ENCODE results near the gene TNP2. TPM values are rescaled to one million over a fixed set of nuclear protein-coding genes. Genes with fewer than 3 reads are reported as not detected.

Gene TNP2
- polyA plus RNA-seq, 1 donor = not detected

GRCh38 chr16:11240636-11241473 is 28.3 kb downstream of the TNP2 start:
- DNase-seq (ENCODE audit: low read depth) = no peak

DNA sequence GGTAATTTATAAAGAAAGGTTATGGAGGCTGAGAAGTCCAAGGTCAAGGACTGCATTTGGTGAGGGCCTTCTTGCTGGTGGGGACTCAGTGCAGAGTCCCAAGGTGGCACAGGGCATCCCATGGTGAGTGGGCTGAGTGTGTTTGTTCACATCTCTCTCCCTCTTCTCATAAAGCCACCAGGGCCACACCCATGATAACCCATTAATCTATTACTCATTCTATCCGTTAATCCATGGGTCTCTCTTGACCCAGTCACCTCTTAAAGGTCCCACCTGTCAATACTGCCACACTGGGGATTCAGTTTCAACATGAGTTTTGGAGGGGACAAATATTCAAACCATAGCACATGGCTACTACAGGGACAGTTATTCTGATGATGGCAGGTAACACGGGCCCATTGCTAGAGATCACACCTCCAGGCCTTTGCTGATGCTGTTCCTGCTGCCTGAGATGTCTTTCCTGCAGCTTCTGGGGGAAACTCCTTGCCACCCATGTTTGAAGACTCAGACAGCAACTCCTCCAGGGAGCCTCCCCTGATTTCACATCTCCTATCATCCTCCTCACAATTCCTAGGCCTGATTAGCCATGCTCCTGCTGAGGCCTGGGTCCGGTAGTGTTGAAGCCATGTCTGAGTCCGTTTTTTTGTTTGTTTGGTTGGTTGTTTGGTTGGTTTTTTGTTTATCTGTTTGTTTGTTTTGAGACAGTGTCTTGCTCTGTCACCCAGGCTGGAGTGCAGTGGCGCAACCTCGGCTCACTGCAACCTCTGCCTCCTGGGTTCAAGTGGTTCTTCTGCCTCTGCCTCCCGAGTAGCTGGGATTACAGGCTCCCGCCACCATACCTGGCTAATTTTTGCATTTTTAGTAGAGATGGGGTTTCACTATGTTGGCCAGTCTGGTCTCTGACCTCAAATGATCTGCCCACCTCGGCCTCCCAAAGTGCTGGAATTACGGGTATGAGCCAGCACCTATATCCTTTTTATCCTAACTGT is 29.2 kb downstream of the TNP2 start:
- no peak for DNase-seq (ENCODE audit: low read depth)

DNA sequence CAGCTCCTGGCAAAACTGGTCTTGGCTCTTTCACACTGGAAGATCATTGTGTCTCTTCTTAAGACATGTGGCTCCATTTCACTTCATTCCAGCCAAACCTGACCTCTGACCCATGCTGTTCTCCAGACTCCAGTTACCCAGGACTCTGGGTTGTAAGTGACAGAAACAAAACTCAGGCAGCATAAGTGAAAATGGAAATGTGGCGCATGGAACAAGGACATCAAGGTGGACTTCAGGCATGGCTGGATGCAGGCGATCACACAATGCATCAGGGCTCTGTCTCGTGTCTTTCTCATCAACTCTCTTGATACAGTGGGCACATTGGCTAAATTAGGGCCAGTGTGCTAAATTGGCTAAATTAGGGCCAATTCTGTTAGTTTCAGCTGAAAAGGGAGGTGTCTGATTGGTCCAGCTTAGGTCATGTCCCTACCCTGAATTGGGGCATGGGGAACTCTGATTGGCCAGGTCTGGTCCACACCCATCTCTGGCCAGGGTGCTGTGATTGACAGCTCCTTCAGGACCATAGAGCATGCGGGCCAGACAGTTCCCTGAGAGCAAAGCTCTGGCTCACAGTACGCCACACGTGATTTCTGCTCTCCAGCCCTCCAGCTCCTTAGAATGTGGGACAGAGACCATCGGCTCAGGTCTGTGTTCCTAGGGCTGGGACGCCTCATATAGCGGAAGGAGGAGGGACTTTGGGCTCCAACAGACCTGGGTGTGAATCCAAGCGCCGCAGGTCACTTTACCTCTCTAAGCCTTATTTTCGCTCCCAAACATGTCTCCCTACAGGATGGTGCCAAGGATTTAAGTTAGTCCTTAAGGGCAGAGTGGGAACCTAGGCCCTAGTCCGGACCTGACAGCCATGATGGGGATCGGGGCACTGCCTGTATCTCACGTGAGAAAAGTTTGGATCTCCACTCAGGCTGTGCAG is 30.6 kb downstream of the TNP2 start:
- DNase-seq (ENCODE audit: low read depth) = no peak

DNA sequence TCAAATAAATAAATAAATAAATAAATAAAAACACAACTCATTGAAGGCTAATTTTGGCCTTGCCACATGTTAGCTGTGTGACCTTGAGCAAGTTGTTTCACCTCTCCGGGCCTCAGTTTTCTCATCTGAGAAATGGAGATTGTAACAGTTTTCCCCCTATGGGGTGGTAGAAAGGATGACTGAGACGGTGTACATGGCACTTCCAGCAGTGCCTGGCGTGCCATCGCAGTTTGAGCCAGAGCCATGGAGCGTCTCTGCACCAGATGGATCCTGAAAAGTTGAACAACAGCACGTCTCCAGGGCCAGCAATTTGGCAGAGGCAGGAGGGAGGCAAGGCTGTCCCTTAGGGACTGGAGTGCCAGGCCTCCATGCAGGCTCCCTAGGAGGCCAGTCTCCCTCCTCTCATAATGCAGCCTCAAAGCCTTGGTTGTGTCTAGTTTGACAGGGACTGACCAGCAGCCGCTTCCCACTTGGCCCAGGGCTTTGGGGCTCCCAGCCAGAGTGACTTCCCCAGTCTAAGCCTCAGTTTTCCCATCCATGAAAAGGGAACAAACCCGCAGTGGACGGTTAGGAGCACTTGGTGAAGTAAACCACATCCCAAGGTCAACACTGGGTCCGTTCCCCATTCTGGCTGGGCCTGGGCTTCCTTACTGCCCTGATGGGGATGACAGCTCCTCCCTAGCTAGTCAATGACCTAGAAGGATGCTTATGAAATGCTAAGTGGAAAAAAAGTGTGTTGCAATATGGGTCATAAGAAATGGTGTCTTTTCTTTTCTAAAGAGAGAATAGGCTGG is 32.5 kb downstream of the TNP2 start:
- DNase-seq (ENCODE audit: low read depth) = no peak

GRCh38 chr16:11235703-11235991 is 33.5 kb downstream of the TNP2 start:
- no peak for DNase-seq (ENCODE audit: low read depth)

DNA sequence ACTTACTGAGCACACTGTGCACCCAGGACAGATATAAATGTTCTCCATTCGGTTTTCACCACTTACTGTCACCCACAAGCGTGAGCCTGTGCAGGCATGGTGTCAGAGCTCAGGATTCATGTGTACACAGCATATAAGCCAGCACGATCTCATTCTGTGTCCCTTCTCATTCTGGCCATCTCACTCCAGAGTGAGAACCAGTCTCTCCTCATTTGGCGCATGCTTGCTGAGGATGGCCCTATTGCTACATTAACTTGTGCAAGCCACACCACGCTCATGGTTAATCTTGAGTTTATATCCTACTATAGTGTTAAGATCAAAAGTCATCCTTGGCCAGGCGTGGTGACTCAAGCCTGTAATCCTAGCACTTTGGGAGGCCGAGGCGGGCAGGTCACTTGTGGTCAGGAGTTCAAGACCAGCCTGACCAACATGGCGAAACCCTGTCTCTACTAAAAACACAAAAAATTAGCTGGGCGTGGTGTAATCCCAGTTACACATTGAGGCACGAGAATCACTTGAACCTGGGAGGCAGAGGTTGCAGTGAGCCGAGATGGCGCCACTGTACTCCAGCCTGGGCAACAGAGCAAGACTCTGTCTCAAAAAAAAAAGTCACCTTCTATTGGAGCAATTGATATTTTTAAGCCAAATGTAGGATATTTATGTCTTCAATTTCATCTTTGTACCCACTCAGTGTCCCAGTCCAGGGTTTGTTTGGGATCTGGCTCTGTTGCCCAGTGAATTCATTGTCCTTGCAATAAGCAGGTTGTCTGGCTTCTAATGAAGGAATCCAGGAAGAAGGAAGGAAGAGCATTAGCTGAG is 34.0 kb downstream of the TNP2 start:
- DNase-seq (ENCODE audit: low read depth) = no peak

- no peak for DNase-seq (ENCODE audit: low read depth)
These were observed 35.3 kb downstream of the TNP2 start for GRCh38 chr16:11233727-11234376.

- no peak for DNase-seq (ENCODE audit: low read depth)
These were observed 36.0 kb downstream of the TNP2 start for GRCh38 chr16:11232852-11233726.

DNA sequence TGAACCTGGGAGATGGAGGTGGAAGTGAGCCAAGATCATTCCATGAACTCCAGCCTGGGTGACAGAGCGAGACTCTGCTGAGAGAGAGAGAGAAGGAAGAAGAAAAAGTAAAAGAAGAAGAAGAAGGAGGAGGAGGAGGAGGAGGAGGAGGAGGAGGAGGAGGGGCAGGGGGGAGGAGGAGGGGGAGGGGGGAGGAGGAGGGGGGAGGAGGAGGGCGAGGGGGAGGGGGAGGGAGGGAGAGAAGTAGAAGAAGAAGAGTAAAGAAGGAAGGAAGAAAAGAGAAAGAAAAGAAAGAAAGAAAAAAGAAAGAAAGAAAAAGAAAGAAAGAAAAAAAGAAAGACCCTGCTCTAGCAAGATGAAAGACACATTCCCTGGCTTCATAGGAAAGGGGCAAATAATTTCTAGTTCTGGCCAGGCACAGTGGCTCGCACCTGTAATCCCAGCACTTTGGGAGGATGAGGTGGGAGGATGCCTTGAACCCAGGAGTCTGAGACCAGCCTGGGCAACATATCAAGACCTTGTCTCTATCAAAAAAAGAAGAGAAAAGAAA is 36.7 kb downstream of the TNP2 start:
- no peak for DNase-seq (ENCODE audit: low read depth)

DNA sequence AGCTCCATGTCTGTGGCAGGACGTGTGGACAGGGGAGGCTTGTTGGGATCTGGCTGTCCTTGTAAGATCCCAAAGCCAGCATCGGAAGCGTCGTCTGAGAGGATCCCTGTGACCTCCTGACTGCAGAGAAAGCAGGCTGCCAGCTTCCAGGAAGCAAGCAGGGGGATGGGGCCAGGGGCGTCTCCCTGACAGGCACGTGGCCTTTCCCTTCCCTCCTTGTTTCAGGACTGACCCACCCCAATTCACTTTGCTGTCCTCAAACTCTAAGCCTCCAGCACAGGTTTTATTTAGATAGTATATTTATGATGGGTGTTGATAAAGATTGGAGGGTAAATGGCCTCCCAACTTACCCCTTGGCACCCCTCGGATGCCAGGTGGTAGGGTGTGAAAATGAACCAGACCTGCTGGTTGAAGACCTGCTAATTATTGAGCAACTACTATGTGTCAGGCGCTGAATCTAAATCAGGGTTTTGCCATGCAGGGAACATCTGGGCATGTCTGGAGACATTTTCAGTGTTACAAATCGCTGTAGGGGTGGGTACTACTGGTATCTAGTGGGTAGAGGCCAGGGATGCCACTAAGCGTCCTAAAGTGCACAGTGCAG is 37.7 kb downstream of the TNP2 start:
- DNase-seq (ENCODE audit: low read depth) = no peak

- no peak for DNase-seq (ENCODE audit: low read depth)
These were observed 39.2 kb downstream of the TNP2 start for GRCh38 chr16:11229906-11230305.

DNA sequence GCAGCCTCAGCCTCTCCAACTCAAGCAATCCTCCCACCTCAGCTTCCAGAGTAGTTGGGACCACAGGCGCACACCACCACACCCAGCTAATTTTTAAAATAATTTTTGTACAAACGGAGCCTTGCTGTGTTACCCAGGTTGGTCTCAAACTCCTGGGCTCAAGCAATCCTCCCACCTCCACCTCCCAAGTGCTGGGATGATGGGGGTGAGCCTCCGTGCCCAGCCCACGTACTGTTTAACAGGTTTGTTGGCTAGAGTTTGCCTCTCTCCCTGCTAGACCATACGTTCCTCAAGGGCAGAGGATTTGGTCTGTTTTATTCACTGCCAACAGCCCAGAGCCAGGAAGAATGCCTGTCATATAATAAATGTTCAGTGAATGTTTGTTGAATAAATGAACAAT is 39.7 kb downstream of the TNP2 start:
- DNase-seq (ENCODE audit: low read depth) = no peak

DNA sequence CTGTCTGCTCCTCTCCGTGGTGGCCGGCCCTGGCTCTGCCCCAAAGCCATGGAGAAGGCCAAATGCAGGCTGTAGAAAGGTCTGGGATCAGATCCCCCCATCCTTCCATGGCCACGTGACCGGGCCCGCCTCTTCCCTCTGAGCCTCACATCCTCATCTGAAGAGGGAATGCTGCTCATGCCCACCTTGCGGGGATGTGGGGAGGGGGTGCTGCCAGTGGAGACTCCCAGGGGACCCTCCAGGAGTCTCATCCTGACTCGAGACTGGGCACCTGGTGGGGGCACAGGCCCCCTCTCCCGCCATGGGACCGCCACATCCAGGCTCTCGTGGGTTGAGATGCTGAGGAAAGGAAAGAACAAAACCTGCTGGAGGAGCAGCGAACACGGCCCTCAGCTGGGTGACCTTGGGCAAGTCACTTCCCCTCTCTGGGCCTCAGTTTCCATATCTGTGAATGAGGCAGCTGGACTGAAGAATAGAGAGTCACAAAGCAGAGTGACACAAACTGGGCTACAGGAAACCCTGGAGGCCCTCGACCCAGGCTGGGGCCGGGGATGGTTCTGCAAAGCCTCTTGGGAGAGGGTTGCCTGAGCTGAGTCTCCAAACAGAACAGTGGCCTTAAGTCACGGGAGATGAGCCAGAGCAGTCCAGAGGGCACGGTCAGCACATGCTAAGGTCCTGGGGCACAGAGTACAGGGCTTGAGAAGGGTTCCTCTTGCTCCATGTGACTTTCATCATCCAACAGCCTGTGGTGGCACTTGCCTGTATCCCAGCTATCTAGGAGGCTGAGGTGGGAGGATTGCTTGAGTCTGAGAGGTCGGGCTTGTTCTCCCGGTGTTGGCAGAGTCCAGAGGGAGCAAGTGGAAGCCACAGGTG is 43.2 kb downstream of the TNP2 start:
- no peak for DNase-seq (ENCODE audit: low read depth)

DNA sequence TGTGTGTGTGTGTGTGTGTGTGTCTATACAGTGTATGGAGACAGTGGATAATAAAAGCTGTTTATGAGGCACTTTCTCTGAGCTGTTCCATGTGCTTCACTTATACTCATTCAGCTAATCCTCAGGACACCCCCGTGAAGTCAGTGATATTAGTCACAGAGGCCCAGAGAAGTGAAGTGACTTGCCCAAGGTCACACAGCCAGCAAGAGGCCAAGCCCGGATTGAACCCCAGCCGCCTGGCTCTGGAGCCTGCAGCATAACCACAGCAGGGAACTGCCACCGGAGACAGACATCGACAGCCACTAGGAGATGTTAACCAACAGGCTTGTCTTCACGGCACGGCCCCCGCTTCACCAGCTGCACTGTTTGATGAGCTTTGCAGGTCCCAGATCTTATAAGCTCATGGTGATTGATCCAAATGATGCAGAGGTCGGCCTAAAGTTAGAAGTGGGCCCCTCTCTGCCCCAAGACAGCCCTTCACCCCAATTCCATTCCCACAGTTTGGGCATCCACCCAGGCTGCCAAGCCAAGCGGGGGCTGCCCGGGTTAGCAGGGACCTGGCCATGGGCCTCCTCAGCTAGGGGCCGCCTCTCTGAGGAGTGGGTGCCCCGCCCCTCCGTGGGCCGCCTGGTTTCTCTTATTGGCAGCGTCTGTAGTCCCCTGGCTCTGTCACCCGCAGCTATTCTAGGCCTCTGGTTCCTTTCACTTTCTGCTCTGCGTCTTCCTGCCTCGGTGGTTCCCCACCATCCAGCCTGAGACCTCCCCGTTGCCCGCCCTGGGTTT is 44.0 kb downstream of the TNP2 start:
- DNase-seq (ENCODE audit: low read depth) = no peak

GRCh38 chr16:11224096-11224893 is 44.8 kb downstream of the TNP2 start:
- DNase-seq (ENCODE audit: low read depth) = no peak

Measured in forelimb muscle (tissue), 1 donor.